Measurements from ENCODE around the gene CLEC20A. TPM values are rescaled to one million over a fixed set of nuclear protein-coding genes. Genes with fewer than 3 reads are reported as not detected.

The CLEC20A gene
- total RNA-seq, 1 experiment from 2014 or later = not detected

- CTCF ChIA-PET = no interaction called here
- no TSS peak for BruUV-seq (replicated peaks)
Measured at GRCh38 chr1:178492341-178492740, 4.4 kb downstream of the CLEC20A start.

GRCh38 chr1:178491721-178492120 lies 5.0 kb downstream of the CLEC20A start:
- CTCF ChIA-PET = no interaction called here
- H3F3A ChIP-seq (ENCODE audit: low read length, unreplicated experiment) = no peaks in the 10 kb centered on the region
- no TSS peak for BruUV-seq (replicated peaks)
- POLR2A ChIA-PET (ENCODE audit: unreplicated experiment) = no interaction called here
- DNase-seq = no peak
- H3K4me3 ChIP-seq (ENCODE audit: low read length) = no peak overlapping the region
- no peak overlapping the region for H3K9ac ChIP-seq (ENCODE audit: low read length)
- no peaks in the 10 kb centered on the region for H4K20me1 ChIP-seq (ENCODE audit: low read length)
- no peak overlapping the region for H2AFZ ChIP-seq (ENCODE audit: low read length)
- TF ChIP-seq EZH2 (IDR thresholded peaks at IDR 0.05; ENCODE audit: low read length, unreplicated experiment) = no peak
- no peak for TF ChIP-seq EZH2phosphoT487 (IDR thresholded peaks at IDR 0.05; ENCODE audit: borderline replicate concordance, low read length)
- no peak for TF ChIP-seq CTCF (conservative IDR thresholded peaks at IDR 0.05; ENCODE audit: low read depth, low read length)
- ATAC-seq = no peak
- no peaks in the 10 kb centered on the region for H3K36me3 ChIP-seq (ENCODE audit: low read depth, low read length)
- H3K9me2 ChIP-seq (replicated peaks; ENCODE audit: low read length) = no peaks in the 10 kb centered on the region
- H3K4me2 ChIP-seq (ENCODE audit: low read length) = no peak overlapping the region
- H3K27me3 ChIP-seq (ENCODE audit: low read length) = no peaks in the 10 kb centered on the region
- no peaks in the 10 kb centered on the region for H3K9me3 ChIP-seq (ENCODE audit: low read length)
- intact Hi-C loops (cut with micrococcal nuclease) = no loop called here
- H3K27ac ChIP-seq (ENCODE audit: low read length) = no peak overlapping the region
- H3K79me2 ChIP-seq (ENCODE audit: low read length) = no peaks in the 10 kb centered on the region
- H3K4me1 ChIP-seq (ENCODE audit: insufficient read depth, low read length) = no peaks in the 10 kb centered on the region

More at GRCh38 chr1:178492341-178492740, 4.4 kb downstream of the CLEC20A start:
- H3K27ac ChIP-seq (ENCODE audit: low read length) = no peak overlapping the region
- no peak overlapping the region for H3K4me3 ChIP-seq (ENCODE audit: low read length)
- H3K9me2 ChIP-seq (replicated peaks; ENCODE audit: low read length) = no peaks in the 10 kb centered on the region
- DNase-seq = no peak
- no peaks in the 10 kb centered on the region for H3K79me2 ChIP-seq (ENCODE audit: low read length)
- H3K4me1 ChIP-seq (ENCODE audit: insufficient read depth, low read length) = no peaks in the 10 kb centered on the region
- H3K36me3 ChIP-seq (ENCODE audit: low read depth, low read length) = no peaks in the 10 kb centered on the region
- no peak overlapping the region for H3K9ac ChIP-seq (ENCODE audit: low read length)
- intact Hi-C loops (cut with micrococcal nuclease) = no loop called here
- POLR2A ChIA-PET (ENCODE audit: unreplicated experiment) = no interaction called here
- TF ChIP-seq EZH2phosphoT487 (IDR thresholded peaks at IDR 0.05; ENCODE audit: borderline replicate concordance, low read length) = no peak
- TF ChIP-seq CTCF (conservative IDR thresholded peaks at IDR 0.05; ENCODE audit: low read depth, low read length) = no peak
- no peak for TF ChIP-seq EZH2 (IDR thresholded peaks at IDR 0.05; ENCODE audit: low read length, unreplicated experiment)
- no peak overlapping the region for H3K4me2 ChIP-seq (ENCODE audit: low read length)
- no peaks in the 10 kb centered on the region for H4K20me1 ChIP-seq (ENCODE audit: low read length)
- no peak for ATAC-seq
- H3K9me3 ChIP-seq (ENCODE audit: low read length) = no peaks in the 10 kb centered on the region
- no peaks in the 10 kb centered on the region for H3K27me3 ChIP-seq (ENCODE audit: low read length)
- no peak overlapping the region for H2AFZ ChIP-seq (ENCODE audit: low read length)
- H3F3A ChIP-seq (ENCODE audit: low read length, unreplicated experiment) = no peaks in the 10 kb centered on the region

GRCh38 chr1:178490967-178491366 lies 5.8 kb downstream of the CLEC20A start:
- BruUV-seq (replicated peaks) = no TSS peak
- Histone ChIP-seq H3K9ac (ENCODE audit: low read length) (no peak overlapping the region), H4K20me1 (ENCODE audit: low read length) (no peaks in the 10 kb centered on the region), H3K79me2 (ENCODE audit: low read length) (no peaks in the 10 kb centered on the region), H3K9me3 (ENCODE audit: low read length) (no peaks in the 10 kb centered on the region), H3K27ac (ENCODE audit: low read length) (no peak overlapping the region), H3K36me3 (ENCODE audit: low read depth, low read length) (no peaks in the 10 kb centered on the region), H3K4me1 (ENCODE audit: insufficient read depth, low read length) (no peaks in the 10 kb centered on the region), H3F3A (ENCODE audit: low read length, unreplicated experiment) (no peaks in the 10 kb centered on the region), H3K27me3 (ENCODE audit: low read length) (no peaks in the 10 kb centered on the region), H2AFZ (ENCODE audit: low read length) (no peak overlapping the region), H3K4me3 (ENCODE audit: low read length) (no peak overlapping the region), H3K4me2 (ENCODE audit: low read length) (no peak overlapping the region), H3K9me2 (replicated peaks; ENCODE audit: low read length) (no peaks in the 10 kb centered on the region)
- intact Hi-C loops (cut with micrococcal nuclease) = no loop called here
- DNase-seq (no peak), ATAC-seq (no peak)
- CTCF ChIA-PET = no interaction called here
- POLR2A ChIA-PET (ENCODE audit: unreplicated experiment) = no interaction called here
- TF ChIP-seq EZH2 (IDR thresholded peaks at IDR 0.05; ENCODE audit: low read length, unreplicated experiment) (no peak), CTCF (conservative IDR thresholded peaks at IDR 0.05; ENCODE audit: low read depth, low read length) (no peak), EZH2phosphoT487 (IDR thresholded peaks at IDR 0.05; ENCODE audit: borderline replicate concordance, low read length) (no peak)

All from PC-3 (cell line).